ENCODE results near the gene LGI2.

The LGI2 gene

GRCh38 chr4:24966076-24966475 is 64.7 kb downstream of the LGI2 start:
- Histone ChIP-seq H3K4me3 (ENCODE audit: low read length, poor library complexity, severe bottlenecking) (no peak overlapping the region), H4K20me1 (ENCODE audit: insufficient read depth, low read length, poor library complexity, severe bottlenecking) (no peaks in the 10 kb centered on the region), H3K9me3 (ENCODE audit: insufficient read depth, low read depth, low read length) (peaks cover 9% of the 10 kb centered on the region; the same call in 1 of the 2 replicates), H3K4me1 (ENCODE audit: insufficient read depth, low read length, poor library complexity, severe bottlenecking) (no peaks in the 10 kb centered on the region), H2AFZ (ENCODE audit: low read length) (no peak overlapping the region), H3K27me3 (ENCODE audit: insufficient read depth, low read length, poor library complexity, severe bottlenecking) (no peaks in the 10 kb centered on the region), H3F3A (ENCODE audit: low read depth) (no peaks in the 10 kb centered on the region), H3K9ac (ENCODE audit: low read depth, low read length, poor library complexity, severe bottlenecking) (no peak overlapping the region), H3K4me2 (ENCODE audit: low read depth, low read length, poor library complexity, severe bottlenecking) (no peak overlapping the region), H3K9me2 (replicated peaks; ENCODE audit: low read depth, low read length) (no peaks in the 10 kb centered on the region), H3K36me3 (ENCODE audit: insufficient read depth, low read length) (no peaks in the 10 kb centered on the region), H3K79me2 (ENCODE audit: insufficient read depth, low read length) (no peaks in the 10 kb centered on the region)
- no peak for TF ChIP-seq EZH2phosphoT487 (IDR thresholded peaks at IDR 0.05; ENCODE audit: borderline replicate concordance)
- TF ChIP-seq CTCF (conservative IDR thresholded peaks at IDR 0.05; ENCODE audit: low read length) = no peak

- Histone ChIP-seq H2AFZ (ENCODE audit: low read length) (no peak overlapping the region), H3K79me2 (ENCODE audit: insufficient read depth, low read length) (no peaks in the 10 kb centered on the region), H3K9me3 (ENCODE audit: insufficient read depth, low read depth, low read length) (peaks cover 9% of the 10 kb centered on the region; the same call in 1 of the 2 replicates), H3K9ac (ENCODE audit: low read depth, low read length, poor library complexity, severe bottlenecking) (no peak overlapping the region), H3K27me3 (ENCODE audit: insufficient read depth, low read length, poor library complexity, severe bottlenecking) (no peaks in the 10 kb centered on the region), H3K4me3 (ENCODE audit: low read length, poor library complexity, severe bottlenecking) (no peak overlapping the region), H4K20me1 (ENCODE audit: insufficient read depth, low read length, poor library complexity, severe bottlenecking) (no peaks in the 10 kb centered on the region), H3K9me2 (replicated peaks; ENCODE audit: low read depth, low read length) (no peaks in the 10 kb centered on the region), H3K4me1 (ENCODE audit: insufficient read depth, low read length, poor library complexity, severe bottlenecking) (no peaks in the 10 kb centered on the region), H3K4me2 (ENCODE audit: low read depth, low read length, poor library complexity, severe bottlenecking) (no peak overlapping the region), H3K36me3 (ENCODE audit: insufficient read depth, low read length) (no peaks in the 10 kb centered on the region), H3F3A (ENCODE audit: low read depth) (no peaks in the 10 kb centered on the region)
- TF ChIP-seq CTCF (conservative IDR thresholded peaks at IDR 0.05; ENCODE audit: low read length) = no peak
- no peak for TF ChIP-seq EZH2phosphoT487 (IDR thresholded peaks at IDR 0.05; ENCODE audit: borderline replicate concordance)
These were observed 65.1 kb downstream of the LGI2 start for GRCh38 chr4:24965627-24966026.

GRCh38 chr4:24963277-24963676 is 67.5 kb downstream of the LGI2 start:
- Histone ChIP-seq H3K9me2 (replicated peaks; ENCODE audit: low read depth, low read length) (no peaks in the 10 kb centered on the region), H3K36me3 (ENCODE audit: insufficient read depth, low read length) (no peaks in the 10 kb centered on the region), H3K4me1 (ENCODE audit: insufficient read depth, low read length, poor library complexity, severe bottlenecking) (no peaks in the 10 kb centered on the region), H3K9ac (ENCODE audit: low read depth, low read length, poor library complexity, severe bottlenecking) (no peak overlapping the region), H3K4me2 (ENCODE audit: low read depth, low read length, poor library complexity, severe bottlenecking) (no peak overlapping the region), H2AFZ (ENCODE audit: low read length) (no peak overlapping the region), H3K4me3 (ENCODE audit: low read length, poor library complexity, severe bottlenecking) (no peak overlapping the region), H3K79me2 (ENCODE audit: insufficient read depth, low read length) (no peaks in the 10 kb centered on the region), H3F3A (ENCODE audit: low read depth) (no peaks in the 10 kb centered on the region), H4K20me1 (ENCODE audit: insufficient read depth, low read length, poor library complexity, severe bottlenecking) (no peaks in the 10 kb centered on the region), H3K27me3 (ENCODE audit: insufficient read depth, low read length, poor library complexity, severe bottlenecking) (no peaks in the 10 kb centered on the region), H3K9me3 (ENCODE audit: insufficient read depth, low read depth, low read length) (peaks cover 10% of the 10 kb centered on the region; the same call in 1 of the 2 replicates)
- TF ChIP-seq EZH2phosphoT487 (IDR thresholded peaks at IDR 0.05; ENCODE audit: borderline replicate concordance) (no peak), CTCF (conservative IDR thresholded peaks at IDR 0.05; ENCODE audit: low read length) (no peak)
